Activated CD8-positive, alpha-beta memory T cell treated with anti-CD3 and anti-CD28 coated beads, Interleukin-2, amount 50 U/mL, for 24 hours (primary cell): ENCODE data around the gene EARS2.

Experiments used
- DNase-seq: peaks from one replicate; pipeline ENCODE4 v3.0.0-alpha.2; 2020; ENCODE audit errors: extremely low read depth

EARS2 gene

GRCh38 chr16:23482778-23483177 lies 74.4 kb downstream of the EARS2 start:
- no peak for DNase-seq

- DNase-seq = no peak
Observed at GRCh38 chr16:23480257-23480656, 76.9 kb downstream of the EARS2 start.

- no peak for DNase-seq
Observed at GRCh38 chr16:23479138-23479537, 78.0 kb downstream of the EARS2 start.

GRCh38 chr16:23478566-23478965 lies 78.6 kb downstream of the EARS2 start:
- no peak for DNase-seq

GRCh38 chr16:23476289-23476688 lies 80.9 kb downstream of the EARS2 start:
- no peak for DNase-seq
